Ectodermal cell (in vitro differentiated cells): ENCODE measurements around the gene PPP1R13B.

Experiments used
- H3K27ac ChIP-seq: 2 replicates; pipeline ENCODE4 v1.7.0; 2013; ENCODE audit warnings: mild to moderate bottlenecking, low read depth, low read length; ENCODE audit not compliant: insufficient read depth, poor library complexity, severe bottlenecking
- H3K27me3 ChIP-seq: 2 replicates; pipeline ENCODE4 v1.7.0; 2013; ENCODE audit warnings: mild to moderate bottlenecking, low read length; ENCODE audit not compliant: insufficient read depth, control insufficient read depth, poor library complexity, severe bottlenecking
- H3K36me3 ChIP-seq: one replicate; pipeline ENCODE4 v1.7.0; 2013; ENCODE audit warnings: low read length; ENCODE audit not compliant: control insufficient read depth, insufficient read depth
- H3K4me1 ChIP-seq: one replicate; pipeline ENCODE4 v1.7.0; 2013; ENCODE audit warnings: low read length; ENCODE audit not compliant: control insufficient read depth, insufficient read depth
- H3K4me3 ChIP-seq: 2 replicates; pipeline ENCODE4 v1.7.0; 2013; ENCODE audit warnings: low read depth, low read length, control low read depth; ENCODE audit not compliant: insufficient read depth
- H3K9me3 ChIP-seq: 2 replicates; pipeline ENCODE4 v1.7.0; 2013; ENCODE audit warnings: mild to moderate bottlenecking, low read length, moderate library complexity; ENCODE audit not compliant: control insufficient read depth
- WGBS, 2 experiments: methylation state at CpG; one replicate each; pipeline ENCODE4 v1.1.7; 2013; ENCODE audit warnings: missing lambda C conversion rate in 2 of 2; 5-methylcytosine and 5-hydroxymethylcytosine counted together

PPP1R13B gene

GRCh38 chr14:103832046-103832445 is 15.3 kb downstream of the PPP1R13B start:
- Histone ChIP-seq H3K4me1 (no peaks in the 10 kb centered on the region), H3K27me3 (no peaks in the 10 kb centered on the region), H3K9me3 (no peaks in the 10 kb centered on the region), H3K36me3 (no peaks in the 10 kb centered on the region), H3K27ac (no peak overlapping the region), H3K4me3 (no peak overlapping the region)
- 100% methylated on average over 1 of the region's 1 CpG for WGBS, 2 experiments

GRCh38 chr14:103830511-103831270 is 16.7 kb downstream of the PPP1R13B start:
- whole genome bisulfite sequencing, 2 experiments, result 90 to 94% methylated on average over 12 of the region's 14 CpGs
- H3K27me3 ChIP-seq, result no peaks in the 10 kb centered on the region
- H3K4me1 ChIP-seq, result no peaks in the 10 kb centered on the region
- no peaks in the 10 kb centered on the region for H3K9me3 ChIP-seq
- H3K4me3 ChIP-seq, result no peak overlapping the region
- H3K27ac ChIP-seq, result no peak overlapping the region
- no peaks in the 10 kb centered on the region for H3K36me3 ChIP-seq

GRCh38 chr14:103828315-103828967 is 18.9 kb downstream of the PPP1R13B start:
- 90 to 94% methylated on average over 9 of the region's 9 CpGs for WGBS, 2 experiments
- no peak overlapping the region for H3K4me3 ChIP-seq

GRCh38 chr14:103825101-103825500 is 22.3 kb downstream of the PPP1R13B start:
- no peaks in the 10 kb centered on the region for H3K27me3 ChIP-seq
- WGBS, 2 experiments, result 74 to 88% methylated on average over 1 to 3 of the region's 3 CpGs
- H3K36me3 ChIP-seq, result no peaks in the 10 kb centered on the region
- H3K27ac ChIP-seq, result no peak overlapping the region
- H3K4me1 ChIP-seq, result peaks cover under 1% of the 10 kb centered on the region
- no peak overlapping the region for H3K4me3 ChIP-seq
- no peaks in the 10 kb centered on the region for H3K9me3 ChIP-seq

More at GRCh38 chr14:103828315-103828967, 18.9 kb downstream of the PPP1R13B start:
- H3K27me3 ChIP-seq, result no peaks in the 10 kb centered on the region
- H3K9me3 ChIP-seq, result no peaks in the 10 kb centered on the region
- no peaks in the 10 kb centered on the region for H3K36me3 ChIP-seq
- H3K27ac ChIP-seq, result no peak overlapping the region
- no peaks in the 10 kb centered on the region for H3K4me1 ChIP-seq

GRCh38 chr14:103820908-103821307 is 26.5 kb downstream of the PPP1R13B start:
- H3K27ac ChIP-seq, result no peak overlapping the region
- H3K9me3 ChIP-seq, result no peaks in the 10 kb centered on the region
- WGBS, 2 experiments, result 82 to 100% methylated on average over 1 of the region's 1 CpG

GRCh38 chr14:103820382-103820781 is 27.0 kb downstream of the PPP1R13B start:
- no peaks in the 10 kb centered on the region for H3K36me3 ChIP-seq
- no peak overlapping the region for H3K27ac ChIP-seq
- H3K9me3 ChIP-seq, result no peaks in the 10 kb centered on the region
- 87% methylated on average over 2 of the region's 2 CpGs for WGBS, 2 experiments
- H3K4me1 ChIP-seq, result peaks cover 6% of the 10 kb centered on the region
- no peak overlapping the region for H3K4me3 ChIP-seq
- no peaks in the 10 kb centered on the region for H3K27me3 ChIP-seq

More at GRCh38 chr14:103820908-103821307, 26.5 kb downstream of the PPP1R13B start:
- H3K4me3 ChIP-seq, result no peak overlapping the region
- peaks cover 6% of the 10 kb centered on the region for H3K4me1 ChIP-seq
- H3K27me3 ChIP-seq, result no peaks in the 10 kb centered on the region
- no peaks in the 10 kb centered on the region for H3K36me3 ChIP-seq

GRCh38 chr14:103819503-103820307 is 27.7 kb downstream of the PPP1R13B start:
- Histone ChIP-seq H3K4me3 (no peak overlapping the region), H3K9me3 (no peaks in the 10 kb centered on the region), H3K36me3 (no peaks in the 10 kb centered on the region), H3K27me3 (no peaks in the 10 kb centered on the region), H3K27ac (no peak overlapping the region), H3K4me1 (peaks cover 6% of the 10 kb centered on the region)
- 11 to 14% methylated on average over 7 of the region's 7 CpGs for WGBS, 2 experiments

GRCh38 chr14:103818870-103819269 is 28.5 kb downstream of the PPP1R13B start:
- Histone ChIP-seq H3K9me3 (no peaks in the 10 kb centered on the region), H3K4me3 (no peak overlapping the region), H3K27me3 (no peaks in the 10 kb centered on the region), H3K36me3 (no peaks in the 10 kb centered on the region), H3K27ac (no peak overlapping the region), H3K4me1 (peaks cover 6% of the 10 kb centered on the region)
- WGBS, 2 experiments, result 92 to 96% methylated on average over 1 of the region's 1 CpG

GRCh38 chr14:103818422-103818821 is 29.0 kb downstream of the PPP1R13B start:
- Histone ChIP-seq H3K27ac (no peak overlapping the region), H3K4me3 (no peak overlapping the region), H3K4me1 (peaks cover 6% of the 10 kb centered on the region), H3K27me3 (no peaks in the 10 kb centered on the region), H3K36me3 (no peaks in the 10 kb centered on the region), H3K9me3 (no peaks in the 10 kb centered on the region)
- whole genome bisulfite sequencing, 2 experiments, result 91 to 94% methylated on average over 3 of the region's 3 CpGs

GRCh38 chr14:103817595-103817994 is 29.8 kb downstream of the PPP1R13B start:
- no peaks in the 10 kb centered on the region for H3K9me3 ChIP-seq
- H3K27ac ChIP-seq, result no peak overlapping the region
- no peaks in the 10 kb centered on the region for H3K27me3 ChIP-seq
- H3K36me3 ChIP-seq, result no peaks in the 10 kb centered on the region
- 95 to 97% methylated on average over 1 of the region's 1 CpG for WGBS, 2 experiments
- no peak overlapping the region for H3K4me3 ChIP-seq
- peaks cover 6% of the 10 kb centered on the region for H3K4me1 ChIP-seq
